ENCODE measurements around the gene ZDHHC22.

- TF ChIP-seq, protein P1, sequence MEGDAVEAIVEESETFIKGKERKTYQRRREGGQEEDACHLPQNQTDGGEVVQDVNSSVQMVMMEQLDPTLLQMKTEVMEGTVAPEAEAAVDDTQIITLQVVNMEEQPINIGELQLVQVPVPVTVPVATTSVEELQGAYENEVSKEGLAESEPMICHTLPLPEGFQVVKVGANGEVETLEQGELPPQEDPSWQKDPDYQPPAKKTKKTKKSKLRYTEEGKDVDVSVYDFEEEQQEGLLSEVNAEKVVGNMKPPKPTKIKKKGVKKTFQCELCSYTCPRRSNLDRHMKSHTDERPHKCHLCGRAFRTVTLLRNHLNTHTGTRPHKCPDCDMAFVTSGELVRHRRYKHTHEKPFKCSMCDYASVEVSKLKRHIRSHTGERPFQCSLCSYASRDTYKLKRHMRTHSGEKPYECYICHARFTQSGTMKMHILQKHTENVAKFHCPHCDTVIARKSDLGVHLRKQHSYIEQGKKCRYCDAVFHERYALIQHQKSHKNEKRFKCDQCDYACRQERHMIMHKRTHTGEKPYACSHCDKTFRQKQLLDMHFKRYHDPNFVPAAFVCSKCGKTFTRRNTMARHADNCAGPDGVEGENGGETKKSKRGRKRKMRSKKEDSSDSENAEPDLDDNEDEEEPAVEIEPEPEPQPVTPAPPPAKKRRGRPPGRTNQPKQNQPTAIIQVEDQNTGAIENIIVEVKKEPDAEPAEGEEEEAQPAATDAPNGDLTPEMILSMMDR (conservative IDR thresholded peaks at IDR 0.05), result no peak
- no peak for TF ChIP-seq EZH2 (IDR thresholded peaks at IDR 0.05; ENCODE audit: low read depth)
Observed at GRCh38 chr14:77105145-77105939, 36.2 kb downstream of the ZDHHC22 start.

Measured in PC-9 (cell line).